ENCODE measurements around the gene DDX43. TPM values are rescaled to one million over a fixed set of nuclear protein-coding genes. Genes with fewer than 3 reads are reported as not detected.

The DDX43 gene
- total RNA-seq, 1 experiment from 2014 or later, result 0.68 TPM

DNA sequence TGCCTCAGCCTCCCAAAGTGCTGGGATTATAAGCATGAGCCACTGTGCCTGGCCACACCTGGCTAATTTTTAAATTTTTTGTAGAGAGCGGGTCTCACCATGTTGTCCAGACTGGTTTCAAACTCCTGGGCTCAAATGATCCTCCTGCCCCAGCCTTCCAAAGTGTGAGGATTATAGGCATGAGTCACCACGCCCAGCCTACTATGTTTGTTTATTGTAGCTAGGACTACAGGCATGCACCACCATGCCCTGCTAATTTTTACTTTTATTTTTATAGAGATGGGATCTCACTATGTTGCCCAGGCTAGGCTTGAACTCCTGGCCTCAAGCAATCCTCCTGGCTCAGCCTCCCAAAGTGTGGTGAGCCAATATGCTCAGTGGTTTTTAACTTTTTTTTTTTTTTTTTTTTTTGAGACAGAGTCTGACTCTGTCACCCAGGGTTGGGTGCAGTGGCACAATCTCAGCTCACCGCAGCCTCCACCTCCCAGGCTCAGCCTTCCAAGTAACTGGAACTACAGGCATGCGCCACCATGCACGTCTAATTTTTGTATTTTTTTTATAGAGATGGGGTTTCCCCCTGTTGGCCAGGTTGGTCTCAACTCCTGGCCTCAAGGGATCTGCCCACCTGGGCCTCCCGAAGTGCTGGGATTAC, 12.0 kb upstream of the DDX43 start (continued):
- TF ChIP-seq, protein P1, sequence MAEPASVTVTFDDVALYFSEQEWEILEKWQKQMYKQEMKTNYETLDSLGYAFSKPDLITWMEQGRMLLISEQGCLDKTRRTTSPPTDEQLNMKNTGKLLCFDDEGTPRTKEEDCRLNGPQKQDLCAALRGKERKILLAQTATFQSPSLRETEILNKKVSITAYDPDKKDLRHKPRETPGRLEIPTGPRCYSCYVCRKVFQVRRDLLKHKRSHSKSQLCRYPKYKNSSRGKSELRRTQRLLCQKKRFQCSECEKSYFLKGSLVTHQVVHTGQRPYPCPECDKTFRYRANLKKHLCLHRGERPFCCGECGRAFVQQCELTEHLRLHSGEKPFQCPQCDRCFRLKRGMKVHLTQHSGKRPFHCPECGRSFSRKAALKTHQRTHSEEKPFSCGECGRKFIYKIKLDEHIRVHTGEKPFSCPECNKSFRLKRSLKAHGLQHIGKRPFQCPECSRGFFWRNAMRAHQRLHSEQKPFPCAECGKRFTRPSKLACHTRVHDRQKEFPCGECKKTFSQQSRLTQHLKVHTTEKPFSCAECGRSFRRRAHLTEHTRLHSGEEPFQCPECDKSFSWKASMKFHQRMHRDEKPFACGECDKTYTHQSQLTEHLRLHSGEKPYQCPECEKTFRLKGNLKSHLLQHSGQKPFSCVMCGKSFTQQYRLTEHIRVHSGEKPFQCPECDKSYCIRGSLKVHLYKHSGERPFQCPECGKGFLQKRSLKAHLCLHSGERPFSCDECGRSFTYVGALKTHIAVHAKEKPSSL (CRISPR knock-in tag; conservative IDR thresholded peaks at IDR 0.05), result no peak
- TF ChIP-seq ZNF263 (CRISPR knock-in tag; IDR thresholded peaks at IDR 0.05; ENCODE audit: low read depth) (no peak), TP53 (CRISPR knock-in tag; IDR thresholded peaks at IDR 0.05) (no peak)
- TF ChIP-seq, protein P2, sequence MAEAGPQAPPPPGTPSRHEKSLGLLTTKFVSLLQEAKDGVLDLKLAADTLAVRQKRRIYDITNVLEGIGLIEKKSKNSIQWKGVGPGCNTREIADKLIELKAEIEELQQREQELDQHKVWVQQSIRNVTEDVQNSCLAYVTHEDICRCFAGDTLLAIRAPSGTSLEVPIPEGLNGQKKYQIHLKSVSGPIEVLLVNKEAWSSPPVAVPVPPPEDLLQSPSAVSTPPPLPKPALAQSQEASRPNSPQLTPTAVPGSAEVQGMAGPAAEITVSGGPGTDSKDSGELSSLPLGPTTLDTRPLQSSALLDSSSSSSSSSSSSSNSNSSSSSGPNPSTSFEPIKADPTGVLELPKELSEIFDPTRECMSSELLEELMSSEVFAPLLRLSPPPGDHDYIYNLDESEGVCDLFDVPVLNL (CRISPR knock-in tag; IDR thresholded peaks at IDR 0.05; ENCODE audit: borderline replicate concordance, low read depth), result no peak

DNA sequence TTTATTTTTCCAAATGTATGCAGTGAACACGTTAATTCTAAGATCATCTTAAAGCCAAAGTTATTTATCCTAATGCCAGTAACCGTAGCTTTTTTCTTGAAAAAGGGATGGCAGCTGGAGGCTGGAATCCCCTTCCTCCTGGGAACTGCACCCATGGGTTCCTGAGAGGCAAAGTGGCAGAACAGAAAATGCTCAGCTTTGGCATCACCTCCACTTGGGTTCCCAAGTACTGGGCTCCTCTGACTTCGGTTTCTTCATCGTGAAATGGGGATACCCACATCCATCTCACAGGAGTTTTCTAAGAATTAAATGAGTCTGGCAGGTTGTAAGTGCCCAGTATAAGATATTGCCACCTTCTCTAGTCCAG, 6.2 kb upstream of the DDX43 start:
- TF ChIP-seq ATF1 (CRISPR knock-in tag; IDR thresholded peaks at IDR 0.05) (no peak), JAZF1 (CRISPR knock-in tag; IDR thresholded peaks at IDR 0.05) (no peak), RELA (CRISPR knock-in tag; IDR thresholded peaks at IDR 0.05; ENCODE audit: borderline replicate concordance) (no peak), NFATC4 (CRISPR knock-in tag; IDR thresholded peaks at IDR 0.05) (no peak), SMAD4 (CRISPR knock-in tag; IDR thresholded peaks at IDR 0.05) (no peak), GRHL2 (CRISPR knock-in tag; IDR thresholded peaks at IDR 0.05; ENCODE audit: insufficient replicate concordance, severe bottlenecking) (no peak), FOXJ3 (CRISPR knock-in tag; IDR thresholded peaks at IDR 0.05; ENCODE audit: borderline replicate concordance) (no peak), ESRRA (CRISPR knock-in tag; IDR thresholded peaks at IDR 0.05; ENCODE audit: borderline replicate concordance) (no peak), MYBL2 (CRISPR knock-in tag; IDR thresholded peaks at IDR 0.05) (no peak), TCF7 (CRISPR knock-in tag; IDR thresholded peaks at IDR 0.05; ENCODE audit: low read depth) (no peak)
- TF ChIP-seq, protein P3, sequence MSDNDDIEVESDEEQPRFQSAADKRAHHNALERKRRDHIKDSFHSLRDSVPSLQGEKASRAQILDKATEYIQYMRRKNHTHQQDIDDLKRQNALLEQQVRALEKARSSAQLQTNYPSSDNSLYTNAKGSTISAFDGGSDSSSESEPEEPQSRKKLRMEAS (CRISPR knock-in tag; IDR thresholded peaks at IDR 0.05), result no peak
- TF ChIP-seq, protein P4, sequence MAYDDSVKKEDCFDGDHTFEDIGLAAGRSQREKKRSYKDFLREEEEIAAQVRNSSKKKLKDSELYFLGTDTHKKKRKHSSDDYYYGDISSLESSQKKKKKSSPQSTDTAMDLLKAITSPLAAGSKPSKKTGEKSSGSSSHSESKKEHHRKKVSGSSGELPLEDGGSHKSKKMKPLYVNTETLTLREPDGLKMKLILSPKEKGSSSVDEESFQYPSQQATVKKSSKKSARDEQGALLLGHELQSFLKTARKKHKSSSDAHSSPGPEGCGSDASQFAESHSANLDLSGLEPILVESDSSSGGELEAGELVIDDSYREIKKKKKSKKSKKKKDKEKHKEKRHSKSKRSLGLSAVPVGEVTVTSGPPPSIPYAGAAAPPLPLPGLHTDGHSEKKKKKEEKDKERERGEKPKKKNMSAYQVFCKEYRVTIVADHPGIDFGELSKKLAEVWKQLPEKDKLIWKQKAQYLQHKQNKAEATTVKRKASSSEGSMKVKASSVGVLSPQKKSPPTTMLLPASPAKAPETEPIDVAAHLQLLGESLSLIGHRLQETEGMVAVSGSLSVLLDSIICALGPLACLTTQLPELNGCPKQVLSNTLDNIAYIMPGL (CRISPR knock-in tag; IDR thresholded peaks at IDR 0.05), result no peak
- TF ChIP-seq, protein P5, sequence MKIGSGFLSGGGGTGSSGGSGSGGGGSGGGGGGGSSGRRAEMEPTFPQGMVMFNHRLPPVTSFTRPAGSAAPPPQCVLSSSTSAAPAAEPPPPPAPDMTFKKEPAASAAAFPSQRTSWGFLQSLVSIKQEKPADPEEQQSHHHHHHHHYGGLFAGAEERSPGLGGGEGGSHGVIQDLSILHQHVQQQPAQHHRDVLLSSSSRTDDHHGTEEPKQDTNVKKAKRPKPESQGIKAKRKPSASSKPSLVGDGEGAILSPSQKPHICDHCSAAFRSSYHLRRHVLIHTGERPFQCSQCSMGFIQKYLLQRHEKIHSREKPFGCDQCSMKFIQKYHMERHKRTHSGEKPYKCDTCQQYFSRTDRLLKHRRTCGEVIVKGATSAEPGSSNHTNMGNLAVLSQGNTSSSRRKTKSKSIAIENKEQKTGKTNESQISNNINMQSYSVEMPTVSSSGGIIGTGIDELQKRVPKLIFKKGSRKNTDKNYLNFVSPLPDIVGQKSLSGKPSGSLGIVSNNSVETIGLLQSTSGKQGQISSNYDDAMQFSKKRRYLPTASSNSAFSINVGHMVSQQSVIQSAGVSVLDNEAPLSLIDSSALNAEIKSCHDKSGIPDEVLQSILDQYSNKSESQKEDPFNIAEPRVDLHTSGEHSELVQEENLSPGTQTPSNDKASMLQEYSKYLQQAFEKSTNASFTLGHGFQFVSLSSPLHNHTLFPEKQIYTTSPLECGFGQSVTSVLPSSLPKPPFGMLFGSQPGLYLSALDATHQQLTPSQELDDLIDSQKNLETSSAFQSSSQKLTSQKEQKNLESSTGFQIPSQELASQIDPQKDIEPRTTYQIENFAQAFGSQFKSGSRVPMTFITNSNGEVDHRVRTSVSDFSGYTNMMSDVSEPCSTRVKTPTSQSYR (CRISPR knock-in tag; IDR thresholded peaks at IDR 0.05), result no peak
- TF ChIP-seq, protein P6, sequence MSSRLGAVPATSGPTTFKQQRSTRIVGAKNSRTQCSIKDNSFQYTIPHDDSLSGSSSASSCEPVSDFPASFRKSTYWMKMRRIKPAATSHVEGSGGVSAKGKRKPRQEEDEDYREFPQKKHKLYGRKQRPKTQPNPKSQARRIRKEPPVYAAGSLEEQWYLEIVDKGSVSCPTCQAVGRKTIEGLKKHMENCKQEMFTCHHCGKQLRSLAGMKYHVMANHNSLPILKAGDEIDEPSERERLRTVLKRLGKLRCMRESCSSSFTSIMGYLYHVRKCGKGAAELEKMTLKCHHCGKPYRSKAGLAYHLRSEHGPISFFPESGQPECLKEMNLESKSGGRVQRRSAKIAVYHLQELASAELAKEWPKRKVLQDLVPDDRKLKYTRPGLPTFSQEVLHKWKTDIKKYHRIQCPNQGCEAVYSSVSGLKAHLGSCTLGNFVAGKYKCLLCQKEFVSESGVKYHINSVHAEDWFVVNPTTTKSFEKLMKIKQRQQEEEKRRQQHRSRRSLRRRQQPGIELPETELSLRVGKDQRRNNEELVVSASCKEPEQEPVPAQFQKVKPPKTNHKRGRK (CRISPR knock-in tag; IDR thresholded peaks at IDR 0.05; ENCODE audit: borderline replicate concordance), result no peak
- no peaks in the 10 kb centered on the region for H3K36me3 Mint-ChIP-seq
- H3K4me1 Mint-ChIP-seq, result peaks cover 29% of the 10 kb centered on the region
- H3K9me3 Mint-ChIP-seq, result no peaks in the 10 kb centered on the region
- DNase-seq (ENCODE audit: low spot score) (no peak), ATAC-seq (no peak)
- ChIA-PET POLR2A (interaction anchor here (0.7 to 1.3 kb wide), 8 partner anchors 11 to 265 kb away, joined by 3 to 9 read pairs (median 3); partner anchors contain the start of gene KHDC1), CTCF (interaction anchor here (0.6 to 3.3 kb wide), 30 partner anchors 9 to 772 kb away, joined by 3 to 67 read pairs (median 5); partner anchors contain the start of genes CGAS, MTO1 and OOEP)
- H3K27ac Mint-ChIP-seq, result peak overlapping the region; percentile 60; the same call in 1 of the 2 replicates
- peaks cover 12% of the 10 kb centered on the region for H3K27me3 Mint-ChIP-seq (ENCODE audit: low read depth)
- peak overlapping the region; percentile 72 for H3K4me3 Mint-ChIP-seq

Data from WTC11 (cell line).